GM19324 (cell line): ENCODE results near the gene ERGIC3.

Experiments used
- ATAC-seq: cut with Tn5 transposase; IDR thresholded peaks from one replicate; pipeline ENCODE4 v1.9.1; 2021; ENCODE audit warnings: mild to moderate bottlenecking, moderate library complexity; ENCODE audit not compliant: unreplicated experiment, low FRiP score

ERGIC3 gene

GRCh38 chr20:35541783-35542662 is at the start of gene ERGIC3:
Gene ERGIC3 (plus strand): TSS chr20:35542078. CDS start chr20:35542098, 20 bp downstream.
- ATAC-seq, result peak; percentile 92

- no peak for ATAC-seq
Observed at GRCh38 chr20:35492352-35492751, 49.5 kb upstream of the ERGIC3 start.

GRCh38 chr20:35496481-35496880 is 45.4 kb upstream of the ERGIC3 start:
- ATAC-seq, result no peak

GRCh38 chr20:35497320-35497719 is 44.6 kb upstream of the ERGIC3 start:
- no peak for ATAC-seq

GRCh38 chr20:35497780-35498189 is 44.1 kb upstream of the ERGIC3 start:
- ATAC-seq, result no peak

- no peak for ATAC-seq
Observed at GRCh38 chr20:35499271-35499670, 42.6 kb upstream of the ERGIC3 start.

GRCh38 chr20:35502352-35502751 is 39.5 kb upstream of the ERGIC3 start:
- no peak for ATAC-seq

- no peak for ATAC-seq
Observed at GRCh38 chr20:35503281-35503680, 38.6 kb upstream of the ERGIC3 start.

- no peak for ATAC-seq
Observed at GRCh38 chr20:35503841-35504561, 37.9 kb upstream of the ERGIC3 start.

GRCh38 chr20:35504751-35505150 is 37.1 kb upstream of the ERGIC3 start:
- ATAC-seq, result no peak

- no peak for ATAC-seq
Observed at GRCh38 chr20:35506179-35506578, 35.7 kb upstream of the ERGIC3 start.

GRCh38 chr20:35506872-35507638 is 34.8 kb upstream of the ERGIC3 start:
- ATAC-seq, result no peak

GRCh38 chr20:35508493-35509218 is 33.2 kb upstream of the ERGIC3 start:
- no peak for ATAC-seq

GRCh38 chr20:35510951-35511735 is 30.7 kb upstream of the ERGIC3 start:
- no peak for ATAC-seq

- ATAC-seq, result no peak
Observed at GRCh38 chr20:35511814-35512420, 30.0 kb upstream of the ERGIC3 start.

- ATAC-seq, result no peak
Observed at GRCh38 chr20:35514371-35514932, 27.4 kb upstream of the ERGIC3 start.

GRCh38 chr20:35515341-35515740 is 26.5 kb upstream of the ERGIC3 start:
- ATAC-seq, result no peak

- no peak for ATAC-seq
Observed at GRCh38 chr20:35515949-35516645, 25.8 kb upstream of the ERGIC3 start.
